Coronary artery (tissue), 2 donors: ENCODE data around the gene PTCSC3.

Experiments used
- DNase-seq: peaks from one replicate; pipeline ENCODE4 v3.0.0-alpha.2; 2017; ENCODE audit warnings: low spot score
- H3K27ac ChIP-seq, 2 donors: fragments of 200-600 bp; sonication (generic); one replicate each; pipeline ENCODE4 v1.5.1; 2016 to 2019
- H3K4me3 ChIP-seq: fragments of 200-600 bp; sonication (generic); 2 replicates; pipeline ENCODE4 v1.5.1; 2016; ENCODE audit warnings: mild to moderate bottlenecking, moderate library complexity
- TF ChIP-seq, protein P1 (sequence below): fragments of 200-600 bp; sonication (generic); IDR thresholded peaks from one replicate; pipeline ENCODE4 v1.5.1; 2019; ENCODE audit warnings: antibody characterized with exemption

PTCSC3 gene

GRCh38 chr14:36176524-36176923 lies at the start of gene PTCSC3:
Gene PTCSC3 (minus strand): TSS chr14:36176722.
- H3K4me3 ChIP-seq, result no peak within 1 kb of the TSS
- H3K27ac ChIP-seq, result no peak within 1 kb of the TSS
- TF ChIP-seq, protein P1, sequence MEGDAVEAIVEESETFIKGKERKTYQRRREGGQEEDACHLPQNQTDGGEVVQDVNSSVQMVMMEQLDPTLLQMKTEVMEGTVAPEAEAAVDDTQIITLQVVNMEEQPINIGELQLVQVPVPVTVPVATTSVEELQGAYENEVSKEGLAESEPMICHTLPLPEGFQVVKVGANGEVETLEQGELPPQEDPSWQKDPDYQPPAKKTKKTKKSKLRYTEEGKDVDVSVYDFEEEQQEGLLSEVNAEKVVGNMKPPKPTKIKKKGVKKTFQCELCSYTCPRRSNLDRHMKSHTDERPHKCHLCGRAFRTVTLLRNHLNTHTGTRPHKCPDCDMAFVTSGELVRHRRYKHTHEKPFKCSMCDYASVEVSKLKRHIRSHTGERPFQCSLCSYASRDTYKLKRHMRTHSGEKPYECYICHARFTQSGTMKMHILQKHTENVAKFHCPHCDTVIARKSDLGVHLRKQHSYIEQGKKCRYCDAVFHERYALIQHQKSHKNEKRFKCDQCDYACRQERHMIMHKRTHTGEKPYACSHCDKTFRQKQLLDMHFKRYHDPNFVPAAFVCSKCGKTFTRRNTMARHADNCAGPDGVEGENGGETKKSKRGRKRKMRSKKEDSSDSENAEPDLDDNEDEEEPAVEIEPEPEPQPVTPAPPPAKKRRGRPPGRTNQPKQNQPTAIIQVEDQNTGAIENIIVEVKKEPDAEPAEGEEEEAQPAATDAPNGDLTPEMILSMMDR, result no peak
- DNase-seq, result no peak

- Histone ChIP-seq H3K4me3 (no peak overlapping the region), H3K27ac (no peak overlapping the region)
- TF ChIP-seq, protein P1, result no peak
- no peak for DNase-seq
These were observed 49.6 kb upstream of the PTCSC3 start for GRCh38 chr14:36226164-36226563.

GRCh38 chr14:36224176-36224575 lies 47.7 kb upstream of the PTCSC3 start:
- H3K4me3 ChIP-seq, result no peak overlapping the region
- H3K27ac ChIP-seq, result no peak overlapping the region
- TF ChIP-seq, protein P1, result no peak
- DNase-seq, result no peak

DNA sequence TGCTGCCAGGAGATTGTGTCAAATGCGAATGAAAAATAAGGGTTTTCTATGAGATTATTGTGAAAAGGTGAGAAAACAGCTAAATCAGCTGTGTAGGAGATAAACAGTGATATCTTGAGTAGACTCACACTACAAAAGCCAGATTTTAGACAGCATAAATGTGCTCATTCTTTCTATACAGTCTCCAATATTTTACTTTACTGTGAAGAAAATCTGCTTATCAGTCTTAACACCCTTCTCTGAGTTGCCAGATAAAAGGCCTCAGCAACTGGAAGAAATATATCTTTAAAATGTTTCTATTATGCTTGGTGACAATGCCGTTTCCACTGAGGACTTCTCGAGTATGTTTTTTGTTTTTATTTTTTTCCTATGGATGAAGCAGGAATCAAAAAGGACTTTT lies 47.0 kb upstream of the PTCSC3 start:
- no peak for DNase-seq
- TF ChIP-seq, protein P1, result no peak
- Histone ChIP-seq H3K27ac (no peak overlapping the region), H3K4me3 (no peak overlapping the region)

- H3K27ac ChIP-seq, result no peak overlapping the region
- H3K4me3 ChIP-seq, result no peak overlapping the region
- no peak for DNase-seq
- TF ChIP-seq, protein P1, result no peak
These were observed 46.5 kb upstream of the PTCSC3 start for GRCh38 chr14:36222952-36223468.

DNA sequence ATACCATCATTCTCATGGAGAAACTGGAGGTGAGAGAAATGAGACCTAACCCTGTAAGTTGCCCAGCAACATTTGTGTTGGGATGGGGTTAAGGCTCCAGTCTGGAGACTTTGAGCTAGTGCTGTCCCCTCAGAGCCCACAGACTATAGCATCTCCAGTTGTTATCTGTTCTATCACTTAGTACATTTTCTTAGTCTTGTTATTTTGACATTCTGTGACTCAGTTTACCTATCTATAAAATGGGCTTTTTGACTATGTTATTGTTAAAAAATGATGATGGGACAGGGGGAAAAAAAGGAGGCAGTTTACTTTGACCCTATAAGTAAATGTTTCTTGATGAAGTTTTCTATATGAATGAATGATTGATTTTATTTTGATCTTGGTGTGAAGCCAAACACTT lies 45.8 kb upstream of the PTCSC3 start:
- no peak overlapping the region for H3K4me3 ChIP-seq
- no peak for DNase-seq
- TF ChIP-seq, protein P1, result no peak
- H3K27ac ChIP-seq, result no peak overlapping the region

DNA sequence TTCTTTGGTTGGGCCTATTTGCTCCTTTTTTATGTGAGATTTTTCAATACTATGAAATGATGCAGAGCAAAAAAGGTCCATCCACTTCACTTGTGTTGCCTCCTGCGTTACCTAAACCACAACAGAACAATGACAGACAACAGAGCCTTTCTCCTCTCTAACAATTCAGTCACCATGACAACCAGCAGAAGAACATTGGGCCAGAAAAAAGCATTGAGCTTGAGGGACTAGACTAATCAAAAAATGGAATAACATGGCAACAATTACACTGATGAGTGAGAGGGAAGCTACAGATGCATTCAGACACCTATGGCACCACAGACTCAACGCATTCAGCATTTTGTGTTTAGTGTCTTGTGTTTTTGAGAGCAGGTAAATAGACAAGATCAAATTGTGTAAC lies 44.6 kb upstream of the PTCSC3 start:
- TF ChIP-seq, protein P1, result no peak
- Histone ChIP-seq H3K4me3 (no peak overlapping the region), H3K27ac (no peak overlapping the region)
- DNase-seq, result no peak
